Measurements from ENCODE around the gene GCNT1.
"Not testable (repeated sequence)": the region's sequence is repeated elsewhere in the genome, so short reads cannot be mapped to it uniquely, and the experiment has no call there.

GCNT1 gene

GRCh38 chr9:76458903-76459693 lies at the start of gene GCNT1:
GCNT1 (plus strand) TSS chr9:76459182; CDS start chr9:76502382, 43,200 bp downstream.
- peak; percentile 98 for DNase-seq

- DNase-seq: no peak
Observed at GRCh38 chr9:76412638-76413037, 46.3 kb upstream of the GCNT1 start.

DNA sequence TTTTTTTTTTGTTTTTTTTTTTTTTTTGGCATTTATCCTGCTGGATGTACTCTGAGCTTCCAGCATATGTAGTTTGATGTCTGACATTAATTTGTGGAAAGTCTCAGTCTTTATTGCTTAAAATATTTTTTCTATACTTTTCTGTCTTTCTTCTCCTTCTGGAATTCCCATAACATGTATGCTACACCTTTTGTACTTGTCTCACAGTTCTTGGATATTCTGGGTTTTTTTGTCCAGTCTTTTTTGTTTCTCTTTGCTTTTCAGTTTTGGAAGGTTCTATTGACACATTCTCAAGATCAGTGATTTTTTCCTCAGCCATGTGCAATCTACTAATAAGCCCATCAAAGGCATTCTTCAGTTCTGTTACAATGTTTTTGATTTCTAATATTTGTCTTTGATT lies 45.3 kb upstream of the GCNT1 start:
- DNase-seq: no peak

DNA sequence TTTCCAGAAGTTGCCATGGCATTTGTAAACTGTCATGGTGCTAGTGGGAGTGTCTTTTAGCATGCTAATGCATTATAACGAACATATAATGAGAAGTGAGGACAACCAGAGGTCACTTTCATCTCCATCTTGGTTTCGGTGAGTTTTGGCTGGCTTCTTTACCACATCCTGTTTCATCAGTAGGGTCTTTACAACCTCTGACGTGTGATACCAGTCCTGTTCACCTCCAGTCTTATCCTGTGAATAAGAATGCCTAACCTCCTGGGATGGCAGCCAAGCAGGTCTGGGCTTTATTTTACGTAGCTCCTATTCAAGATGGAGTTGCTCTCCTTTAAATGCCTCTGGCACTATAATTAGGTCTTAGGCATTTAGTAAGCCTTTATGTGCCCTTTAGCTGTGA lies 44.3 kb upstream of the GCNT1 start:
- no peak for DNase-seq

DNA sequence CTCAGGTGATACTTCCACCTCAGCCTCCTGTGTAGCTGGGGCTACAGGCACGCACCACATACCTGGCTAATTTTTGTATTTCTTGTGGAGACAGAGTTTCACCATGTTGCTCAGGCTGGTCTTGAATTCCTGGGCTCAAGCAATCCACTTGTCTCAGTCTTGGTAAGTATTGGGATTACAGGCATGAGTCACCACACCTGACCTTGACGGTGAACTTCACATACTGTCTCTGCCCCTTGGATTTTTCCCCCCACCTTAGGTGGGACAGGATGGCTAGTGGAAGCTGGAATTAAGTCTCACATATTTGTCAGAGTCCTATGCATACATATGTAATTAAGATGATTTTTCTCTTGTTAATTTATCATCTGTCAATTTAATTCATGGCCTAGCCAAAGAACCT lies 43.8 kb upstream of the GCNT1 start:
- no peak for DNase-seq

DNA sequence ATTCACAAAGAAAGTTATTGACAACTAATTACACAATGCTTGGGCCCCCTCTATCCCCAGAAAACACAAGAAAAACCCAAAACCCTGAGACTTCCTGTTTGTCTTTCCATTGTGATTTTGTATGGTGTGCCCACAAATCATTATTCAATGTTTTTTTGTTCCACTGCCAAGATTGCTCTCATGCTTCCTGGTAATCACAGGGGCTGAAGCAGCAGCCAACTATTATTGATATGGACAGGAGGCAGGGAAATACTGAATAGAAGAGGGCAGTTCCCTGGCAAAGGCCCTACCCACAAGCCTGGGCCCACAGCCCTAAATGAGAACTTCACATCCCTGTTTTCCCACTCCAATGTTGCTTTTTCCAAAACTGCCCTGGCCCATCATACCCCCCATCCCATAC lies 43.3 kb upstream of the GCNT1 start:
- DNase-seq: no peak

DNA sequence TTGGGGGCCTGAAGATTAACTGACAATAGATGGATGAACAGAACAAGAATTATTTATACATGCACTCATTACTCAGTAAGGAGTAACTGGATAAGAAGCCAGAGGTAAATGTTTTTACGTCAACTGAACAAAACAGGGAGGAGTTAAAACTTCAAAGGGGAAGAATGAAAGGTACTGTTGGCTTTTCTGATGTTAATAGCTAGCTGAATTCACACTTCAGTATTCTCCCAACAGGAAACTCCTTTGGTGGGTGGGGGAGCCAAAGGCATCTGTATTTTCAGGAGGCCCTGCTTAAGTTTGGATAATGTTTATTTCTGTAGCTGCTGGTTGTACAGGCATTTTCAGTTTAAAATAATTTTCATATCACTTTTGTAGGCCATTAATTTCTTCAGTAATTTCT lies 41.6 kb upstream of the GCNT1 start:
- DNase-seq: no peak

DNA sequence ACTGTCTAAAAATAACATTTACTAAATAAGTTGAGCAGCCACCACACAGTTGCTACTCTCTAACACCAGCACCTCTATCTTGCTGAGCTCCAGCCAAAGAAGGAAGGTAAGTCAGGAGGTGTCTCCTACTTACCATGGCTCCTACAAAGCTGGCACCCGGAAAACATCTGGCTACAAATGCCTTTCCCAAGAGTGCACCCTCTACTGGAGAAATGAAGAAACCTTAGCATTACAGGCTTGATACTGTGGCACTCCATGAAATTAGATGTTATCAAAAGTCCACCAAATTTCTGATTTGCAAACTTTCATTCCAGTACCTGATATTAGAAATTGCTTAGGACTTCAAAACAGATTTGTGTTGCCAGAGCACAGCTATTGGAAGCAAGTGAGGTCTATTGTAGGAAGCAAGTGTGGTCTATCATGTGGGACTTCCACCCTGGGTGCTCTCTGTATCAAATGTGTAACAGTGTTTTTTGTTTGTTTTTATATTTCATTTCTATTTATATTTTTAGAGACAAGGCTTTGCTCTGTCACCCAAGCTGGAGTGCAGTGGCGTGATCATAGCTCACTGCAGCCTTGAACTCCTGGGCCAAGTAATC lies 39.1 kb upstream of the GCNT1 start:
- no peak for DNase-seq

DNA sequence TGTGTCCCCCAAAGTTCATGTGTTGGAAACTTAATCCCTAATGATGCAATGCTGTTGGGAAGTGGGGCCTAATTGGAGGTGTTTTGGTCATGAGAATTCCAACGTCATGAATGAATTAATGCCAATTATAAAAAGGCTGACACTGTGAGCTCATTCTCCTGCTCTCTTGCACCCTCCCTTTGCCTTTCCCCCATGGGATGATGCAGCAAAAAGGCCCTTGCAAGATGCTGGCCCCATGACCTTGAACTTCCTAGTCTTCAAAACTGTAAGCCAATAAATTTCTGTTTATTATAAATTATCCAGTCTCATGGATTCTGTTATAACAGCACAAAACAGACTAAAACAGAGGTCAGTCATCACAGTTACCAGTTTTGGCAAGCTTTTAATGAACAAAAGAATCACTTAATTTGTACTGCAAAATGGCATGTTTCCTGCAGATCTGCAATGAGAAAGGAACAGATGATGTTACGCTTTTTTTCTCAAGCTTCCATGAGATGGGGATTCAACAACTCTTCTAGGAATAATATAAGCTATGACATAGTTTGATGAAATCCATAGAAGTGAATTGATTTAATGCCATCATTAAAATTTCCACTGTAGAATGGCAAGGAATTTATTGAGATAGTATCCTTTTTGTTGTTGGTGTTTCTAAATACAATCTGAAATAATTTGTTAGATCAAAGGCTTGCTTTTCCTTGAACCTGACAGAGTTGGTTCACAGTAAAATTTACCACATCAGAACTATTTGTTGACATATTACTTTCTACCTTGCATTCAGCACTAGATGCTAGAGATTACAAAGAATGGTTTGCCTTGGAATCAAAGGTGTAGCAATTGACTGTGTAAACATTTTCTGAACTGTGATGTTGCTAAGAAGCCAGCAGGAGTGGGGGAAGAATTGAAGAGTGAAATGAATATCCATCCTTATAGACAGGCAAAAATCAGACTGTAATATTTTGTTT lies 35.5 kb upstream of the GCNT1 start:
- no peak for DNase-seq

DNA sequence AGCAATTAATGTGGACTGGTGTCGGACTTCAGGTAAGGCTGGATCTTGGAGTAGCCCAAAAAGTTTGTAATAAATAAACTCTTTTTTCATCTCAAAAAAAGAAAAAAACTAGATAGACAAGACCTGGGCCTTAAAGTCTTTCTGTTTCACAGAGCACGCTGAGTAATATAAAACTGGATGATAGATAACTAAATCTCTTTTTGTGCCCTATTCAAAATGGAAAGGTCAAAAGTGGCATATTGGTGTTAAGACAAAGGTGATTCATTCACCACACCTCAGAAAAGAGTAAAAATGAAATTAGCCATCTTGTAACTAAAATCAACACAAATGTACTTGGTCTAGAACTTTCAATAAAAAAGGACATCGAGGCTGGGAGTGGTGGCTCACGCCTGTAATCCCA lies 34.5 kb upstream of the GCNT1 start:
- no peak for DNase-seq

- DNase-seq: no peak
Observed at GRCh38 chr9:76425677-76426453, 33.1 kb upstream of the GCNT1 start.

DNA sequence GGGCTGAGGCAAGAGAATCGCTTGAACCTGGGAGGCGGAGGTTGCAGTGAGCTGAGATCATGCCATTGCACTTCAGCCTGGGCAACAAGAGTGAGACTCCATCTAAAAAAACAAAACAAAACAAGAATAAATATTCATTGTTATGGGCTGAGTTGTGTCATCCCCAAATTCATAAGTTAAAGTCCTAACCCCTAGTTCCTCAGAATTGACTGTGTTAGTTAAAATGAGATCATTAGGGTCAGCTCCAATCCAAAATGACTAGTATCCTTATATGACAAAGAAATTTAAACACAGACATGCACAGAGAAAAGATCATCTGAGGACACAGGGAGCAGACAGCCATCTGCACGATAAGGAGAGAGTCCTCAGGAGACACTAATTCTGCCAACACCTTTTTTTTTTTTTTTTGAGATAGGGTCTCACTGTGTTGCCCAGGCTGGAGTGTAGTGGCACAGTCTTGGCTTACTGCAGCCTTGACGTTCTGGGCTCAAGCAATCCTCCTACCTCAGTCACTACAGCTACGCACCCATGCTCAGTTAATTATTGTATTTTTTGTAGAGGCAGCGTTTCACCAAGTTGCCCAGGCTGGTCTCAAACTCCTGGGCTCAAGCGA lies 32.1 kb upstream of the GCNT1 start:
- no peak for DNase-seq

GRCh38 chr9:76431601-76432000 lies 27.4 kb upstream of the GCNT1 start:
- DNase-seq: peak; percentile 65

GRCh38 chr9:76433406-76433805 lies 25.6 kb upstream of the GCNT1 start:
- DNase-seq: no peak

- DNase-seq: no peak
Observed at GRCh38 chr9:76433836-76434235, 25.1 kb upstream of the GCNT1 start.

DNA sequence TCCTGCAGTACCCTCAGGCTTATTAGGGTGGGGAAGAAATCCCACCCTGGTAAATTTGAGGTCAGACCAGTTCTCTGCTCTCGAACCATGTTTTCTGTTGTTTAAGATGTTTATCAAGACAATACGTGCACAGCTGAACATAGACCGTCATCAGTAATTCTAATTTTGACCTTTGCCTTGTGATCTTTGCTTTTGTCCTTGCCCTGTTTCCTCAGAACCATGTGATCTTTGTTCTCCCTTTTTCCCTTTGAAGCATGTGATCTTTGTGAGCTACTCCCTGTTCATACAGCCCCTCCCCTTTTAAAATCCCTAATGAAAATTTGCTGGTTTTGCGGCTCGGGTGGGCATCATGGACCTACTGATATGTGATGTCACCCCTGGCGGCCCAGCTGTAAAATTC lies 24.1 kb upstream of the GCNT1 start:
- DNase-seq: not testable (repeated sequence)

- DNase-seq: not testable (repeated sequence)
Observed at GRCh38 chr9:76437017-76437699, 21.8 kb upstream of the GCNT1 start.

DNA sequence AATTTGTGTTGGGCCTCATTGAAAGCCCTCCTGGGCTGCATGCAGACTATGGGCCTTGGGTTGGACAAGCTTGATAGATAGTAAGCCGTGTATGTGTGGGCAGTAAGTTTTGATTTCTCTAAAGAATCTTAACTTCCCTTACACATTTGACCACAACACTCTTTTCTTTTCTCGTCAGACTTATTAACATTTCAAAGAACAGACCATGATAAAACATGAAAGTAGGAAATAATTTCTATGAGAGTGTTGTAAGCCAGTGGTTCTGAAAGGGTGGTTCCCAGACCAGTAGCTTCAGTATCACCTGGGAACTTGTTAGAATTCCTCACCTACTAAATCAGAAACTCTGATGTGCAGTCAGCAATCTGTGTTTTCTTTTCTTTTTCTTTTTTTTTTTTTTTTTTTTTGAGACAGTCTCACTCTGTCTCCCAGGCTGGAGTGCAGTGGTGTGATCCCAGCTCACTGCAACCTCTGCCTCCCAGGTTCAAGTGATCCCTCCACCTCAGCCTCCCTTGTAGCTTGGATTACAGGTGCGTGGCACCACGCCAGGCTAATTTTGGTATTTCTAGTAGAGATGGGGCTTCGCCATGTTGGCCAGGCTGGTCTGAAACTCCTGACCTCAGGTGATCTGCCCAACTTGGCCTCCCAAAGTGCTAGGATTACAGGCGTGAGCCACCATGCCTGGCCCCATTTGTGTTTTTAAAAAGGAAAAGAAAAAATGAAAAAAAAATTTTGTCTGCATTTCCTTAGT lies 20.0 kb upstream of the GCNT1 start:
- no peak for DNase-seq

- DNase-seq: peak; percentile 82
Observed at GRCh38 chr9:76441551-76442322, 17.2 kb upstream of the GCNT1 start.

- DNase-seq: no peak
Observed at GRCh38 chr9:76443887-76444286, 15.1 kb upstream of the GCNT1 start.
